HL-60 (cell line): ENCODE data around the gene HPD.
"Not testable (repeated sequence)": the region's sequence is repeated elsewhere in the genome, so short reads cannot be mapped to it uniquely, and the experiment has no call there.

Source experiments
- GABPA ChIP-seq: IDR thresholded peaks from 2 replicates; pipeline ENCODE4 v1.6.1; 2012; ENCODE audit warnings: low read depth
- POLR2AphosphoS5 ChIP-seq: IDR thresholded peaks from 2 replicates; pipeline ENCODE4 v1.6.1; 2012; ENCODE audit warnings: low read depth
- SPI1 ChIP-seq: IDR thresholded peaks from 2 replicates; pipeline ENCODE4 v1.6.1; 2012; ENCODE audit warnings: low read depth, mild to moderate bottlenecking, borderline replicate concordance
- TF ChIP-seq, protein P1 (sequence below): IDR thresholded peaks from one replicate; pipeline ENCODE4 v1.5.1; 2011; ENCODE audit warnings: low read length, control low read depth, inconsistent platforms; ENCODE audit not compliant: insufficient read depth
- TF ChIP-seq, protein P2 (sequence below): IDR thresholded peaks from 2 replicates; pipeline ENCODE4 v1.6.1; 2012; ENCODE audit warnings: low read depth; ENCODE audit not compliant: insufficient replicate concordance

- TF ChIP-seq, protein P1, sequence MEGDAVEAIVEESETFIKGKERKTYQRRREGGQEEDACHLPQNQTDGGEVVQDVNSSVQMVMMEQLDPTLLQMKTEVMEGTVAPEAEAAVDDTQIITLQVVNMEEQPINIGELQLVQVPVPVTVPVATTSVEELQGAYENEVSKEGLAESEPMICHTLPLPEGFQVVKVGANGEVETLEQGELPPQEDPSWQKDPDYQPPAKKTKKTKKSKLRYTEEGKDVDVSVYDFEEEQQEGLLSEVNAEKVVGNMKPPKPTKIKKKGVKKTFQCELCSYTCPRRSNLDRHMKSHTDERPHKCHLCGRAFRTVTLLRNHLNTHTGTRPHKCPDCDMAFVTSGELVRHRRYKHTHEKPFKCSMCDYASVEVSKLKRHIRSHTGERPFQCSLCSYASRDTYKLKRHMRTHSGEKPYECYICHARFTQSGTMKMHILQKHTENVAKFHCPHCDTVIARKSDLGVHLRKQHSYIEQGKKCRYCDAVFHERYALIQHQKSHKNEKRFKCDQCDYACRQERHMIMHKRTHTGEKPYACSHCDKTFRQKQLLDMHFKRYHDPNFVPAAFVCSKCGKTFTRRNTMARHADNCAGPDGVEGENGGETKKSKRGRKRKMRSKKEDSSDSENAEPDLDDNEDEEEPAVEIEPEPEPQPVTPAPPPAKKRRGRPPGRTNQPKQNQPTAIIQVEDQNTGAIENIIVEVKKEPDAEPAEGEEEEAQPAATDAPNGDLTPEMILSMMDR = not testable (repeated sequence)
- TF ChIP-seq POLR2AphosphoS5, GABPA, SPI1: not testable (repeated sequence)
- TF ChIP-seq, protein P2, sequence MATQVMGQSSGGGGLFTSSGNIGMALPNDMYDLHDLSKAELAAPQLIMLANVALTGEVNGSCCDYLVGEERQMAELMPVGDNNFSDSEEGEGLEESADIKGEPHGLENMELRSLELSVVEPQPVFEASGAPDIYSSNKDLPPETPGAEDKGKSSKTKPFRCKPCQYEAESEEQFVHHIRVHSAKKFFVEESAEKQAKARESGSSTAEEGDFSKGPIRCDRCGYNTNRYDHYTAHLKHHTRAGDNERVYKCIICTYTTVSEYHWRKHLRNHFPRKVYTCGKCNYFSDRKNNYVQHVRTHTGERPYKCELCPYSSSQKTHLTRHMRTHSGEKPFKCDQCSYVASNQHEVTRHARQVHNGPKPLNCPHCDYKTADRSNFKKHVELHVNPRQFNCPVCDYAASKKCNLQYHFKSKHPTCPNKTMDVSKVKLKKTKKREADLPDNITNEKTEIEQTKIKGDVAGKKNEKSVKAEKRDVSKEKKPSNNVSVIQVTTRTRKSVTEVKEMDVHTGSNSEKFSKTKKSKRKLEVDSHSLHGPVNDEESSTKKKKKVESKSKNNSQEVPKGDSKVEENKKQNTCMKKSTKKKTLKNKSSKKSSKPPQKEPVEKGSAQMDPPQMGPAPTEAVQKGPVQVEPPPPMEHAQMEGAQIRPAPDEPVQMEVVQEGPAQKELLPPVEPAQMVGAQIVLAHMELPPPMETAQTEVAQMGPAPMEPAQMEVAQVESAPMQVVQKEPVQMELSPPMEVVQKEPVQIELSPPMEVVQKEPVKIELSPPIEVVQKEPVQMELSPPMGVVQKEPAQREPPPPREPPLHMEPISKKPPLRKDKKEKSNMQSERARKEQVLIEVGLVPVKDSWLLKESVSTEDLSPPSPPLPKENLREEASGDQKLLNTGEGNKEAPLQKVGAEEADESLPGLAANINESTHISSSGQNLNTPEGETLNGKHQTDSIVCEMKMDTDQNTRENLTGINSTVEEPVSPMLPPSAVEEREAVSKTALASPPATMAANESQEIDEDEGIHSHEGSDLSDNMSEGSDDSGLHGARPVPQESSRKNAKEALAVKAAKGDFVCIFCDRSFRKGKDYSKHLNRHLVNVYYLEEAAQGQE = not testable (repeated sequence)
Measured at GRCh38 chr12:121869229-121869628, 10.6 kb upstream of the HPD start.
